ENCODE measurements around the gene TOM1.

DNA sequence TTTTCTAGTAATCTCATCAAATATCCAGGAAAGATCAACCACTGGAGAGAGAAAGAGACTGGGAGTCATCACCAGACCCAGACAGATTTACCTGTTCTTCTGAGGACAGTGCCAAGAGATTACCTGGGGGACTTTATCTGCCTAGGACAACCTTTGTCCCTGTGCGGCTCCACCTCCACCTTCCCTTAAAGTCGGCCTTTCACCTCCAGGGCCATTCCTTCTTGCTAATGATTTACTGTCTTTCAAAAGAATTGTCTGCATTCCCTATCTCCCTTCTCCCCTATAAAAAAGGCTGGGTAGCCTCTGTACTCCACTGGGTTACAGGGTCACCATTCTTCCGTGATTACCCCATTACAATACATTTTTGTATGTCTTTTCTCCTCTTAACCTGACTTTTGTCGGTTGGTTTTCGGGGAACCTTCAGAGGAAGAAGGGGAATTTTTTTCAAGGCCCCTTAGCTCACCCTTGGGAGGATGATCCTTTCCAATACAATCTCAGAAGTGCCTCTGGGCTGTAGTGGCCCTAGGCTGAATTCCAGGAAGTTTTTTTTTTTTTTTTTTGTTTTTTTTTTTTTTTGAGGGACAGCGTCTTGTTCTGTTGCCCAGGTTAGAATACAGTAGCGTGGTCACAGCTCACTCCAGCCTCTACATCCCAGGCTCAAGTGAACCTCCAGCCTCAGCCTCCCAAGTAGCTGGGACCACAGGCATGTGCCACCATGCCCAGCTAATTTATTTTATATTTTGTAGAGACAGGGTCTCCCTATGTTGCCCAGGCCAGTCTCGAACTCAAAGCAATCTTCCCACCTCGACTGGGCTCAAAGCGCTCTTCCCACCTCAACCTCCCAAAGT, 79.7 kb downstream of the TOM1 start:
- TF ChIP-seq POLR2A (IDR thresholded peaks at IDR 0.05; ENCODE audit: low read depth, low read length) = no peak
- no peak for TF ChIP-seq TAF1 (IDR thresholded peaks at IDR 0.05; ENCODE audit: low read depth, low read length)
- TF ChIP-seq POLR2AphosphoS5 (IDR thresholded peaks at IDR 0.05; ENCODE audit: low read depth, low read length) = no peak
